GM12864 (cell line): ENCODE data around the gene SAG.
A peak's percentile ranks its signal among the peaks of the same experiment; 100 is the strongest.

ENCODE experiments used
- DNase-seq: peaks from one replicate; pipeline ENCODE4 v3.0.0-alpha.2; 2011; ENCODE audit warnings: low read depth
- H3K4me3 ChIP-seq: 2 replicates; pipeline ENCODE4 v1.5.1; 2011; ENCODE audit warnings: mild to moderate bottlenecking, low read depth, low read length, control low read depth
- TF ChIP-seq, protein P1 (sequence below): IDR thresholded peaks from 2 replicates; pipeline ENCODE4 v1.5.1; 2011; ENCODE audit warnings: low read depth, mild to moderate bottlenecking, moderate library complexity, low read length, control low read depth, inconsistent platforms; ENCODE audit errors: missing control alignments

SAG gene

DNA sequence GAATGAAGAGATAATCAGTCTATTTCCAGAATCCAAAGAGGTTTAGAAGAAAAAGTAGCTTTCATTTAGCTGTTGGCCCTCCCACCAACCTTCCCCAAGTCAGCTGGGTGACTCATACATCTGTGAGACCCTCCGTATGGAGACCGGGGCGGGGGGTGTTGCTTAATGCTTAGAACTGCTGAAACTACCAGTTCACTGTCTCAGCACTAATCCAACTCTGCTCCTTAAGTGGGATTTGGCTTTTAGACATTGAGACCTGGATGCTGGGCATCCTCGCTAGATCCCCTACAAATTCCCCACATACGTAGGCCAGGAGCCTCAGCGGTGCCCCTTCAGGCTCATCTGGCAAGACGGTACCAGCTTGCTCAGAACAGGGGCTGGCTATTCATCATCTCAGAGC is at the start of gene SAG:
Gene SAG (plus strand): TSS at position 252 of the 400 bp plus-strand sequence. CDS start 1,374 bp downstream, outside the sequence.
- TF ChIP-seq, protein P1, sequence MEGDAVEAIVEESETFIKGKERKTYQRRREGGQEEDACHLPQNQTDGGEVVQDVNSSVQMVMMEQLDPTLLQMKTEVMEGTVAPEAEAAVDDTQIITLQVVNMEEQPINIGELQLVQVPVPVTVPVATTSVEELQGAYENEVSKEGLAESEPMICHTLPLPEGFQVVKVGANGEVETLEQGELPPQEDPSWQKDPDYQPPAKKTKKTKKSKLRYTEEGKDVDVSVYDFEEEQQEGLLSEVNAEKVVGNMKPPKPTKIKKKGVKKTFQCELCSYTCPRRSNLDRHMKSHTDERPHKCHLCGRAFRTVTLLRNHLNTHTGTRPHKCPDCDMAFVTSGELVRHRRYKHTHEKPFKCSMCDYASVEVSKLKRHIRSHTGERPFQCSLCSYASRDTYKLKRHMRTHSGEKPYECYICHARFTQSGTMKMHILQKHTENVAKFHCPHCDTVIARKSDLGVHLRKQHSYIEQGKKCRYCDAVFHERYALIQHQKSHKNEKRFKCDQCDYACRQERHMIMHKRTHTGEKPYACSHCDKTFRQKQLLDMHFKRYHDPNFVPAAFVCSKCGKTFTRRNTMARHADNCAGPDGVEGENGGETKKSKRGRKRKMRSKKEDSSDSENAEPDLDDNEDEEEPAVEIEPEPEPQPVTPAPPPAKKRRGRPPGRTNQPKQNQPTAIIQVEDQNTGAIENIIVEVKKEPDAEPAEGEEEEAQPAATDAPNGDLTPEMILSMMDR, result no peak
- no peak within 1 kb of the TSS for H3K4me3 ChIP-seq
- no peak for DNase-seq

DNA sequence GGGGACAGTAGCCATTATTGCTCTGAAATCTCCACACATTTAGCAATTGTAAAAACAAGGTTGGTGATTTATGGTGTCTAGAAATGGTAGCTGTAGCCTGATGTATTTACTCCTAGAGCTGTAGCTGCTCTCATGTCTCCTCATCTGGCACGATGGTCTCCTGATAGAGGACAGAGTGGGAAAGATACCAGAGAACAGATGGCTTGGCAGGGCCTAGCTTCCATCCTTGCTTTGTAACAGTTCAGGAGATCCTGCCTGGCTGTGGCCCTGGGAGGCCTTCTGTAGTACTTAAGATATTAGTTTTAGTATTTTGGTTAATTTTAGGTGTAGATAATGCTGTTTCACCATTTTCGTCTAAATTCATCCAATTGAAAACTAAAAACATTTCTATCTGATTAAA is 49.4 kb upstream of the SAG start:
- TF ChIP-seq, protein P1, result no peak
- DNase-seq, result no peak
- H3K4me3 ChIP-seq, result no peak overlapping the region

DNA sequence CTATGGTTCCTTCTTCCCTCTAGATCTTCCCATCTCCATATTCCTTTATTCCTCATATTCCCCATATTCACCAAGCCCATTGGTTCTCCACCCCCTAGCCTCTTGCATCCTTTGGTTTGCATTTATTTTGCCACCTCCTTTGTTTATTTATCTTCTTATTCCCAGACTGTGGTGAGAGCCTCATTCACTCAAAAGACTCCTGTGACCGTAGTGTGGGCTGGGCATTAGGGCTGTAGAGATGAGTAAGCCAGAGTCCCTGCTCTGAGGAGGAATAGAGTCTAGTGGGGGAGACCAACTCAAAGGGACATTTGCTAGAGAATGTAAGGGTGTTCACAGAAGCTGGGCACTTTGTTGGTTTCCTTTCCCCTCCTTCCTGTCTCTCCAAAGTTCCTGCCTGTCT is 47.9 kb upstream of the SAG start:
- H3K4me3 ChIP-seq, result no peak overlapping the region
- TF ChIP-seq, protein P1, result no peak
- DNase-seq, result no peak

DNA sequence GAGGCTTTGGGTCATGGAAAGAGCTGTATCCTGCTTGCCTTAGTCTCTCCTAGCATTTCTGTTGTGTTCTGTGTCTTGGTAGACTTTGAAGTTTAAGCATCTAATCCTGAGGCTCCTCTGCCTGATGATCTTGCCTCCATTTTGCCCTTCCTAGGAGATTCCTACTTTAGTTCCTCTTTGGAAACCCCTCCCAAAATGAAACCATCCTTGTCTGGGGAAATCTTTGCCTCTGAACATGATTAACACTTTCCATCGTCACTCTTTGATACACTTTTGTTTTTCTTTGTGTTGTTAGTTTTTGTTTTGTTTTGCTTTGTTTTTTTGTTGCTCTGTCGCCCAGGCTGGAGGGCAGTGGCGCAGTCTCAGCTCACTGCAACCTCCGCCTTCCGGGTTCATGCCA is 47.0 kb upstream of the SAG start:
- no peak overlapping the region for H3K4me3 ChIP-seq
- DNase-seq, result no peak
- TF ChIP-seq, protein P1, result no peak

DNA sequence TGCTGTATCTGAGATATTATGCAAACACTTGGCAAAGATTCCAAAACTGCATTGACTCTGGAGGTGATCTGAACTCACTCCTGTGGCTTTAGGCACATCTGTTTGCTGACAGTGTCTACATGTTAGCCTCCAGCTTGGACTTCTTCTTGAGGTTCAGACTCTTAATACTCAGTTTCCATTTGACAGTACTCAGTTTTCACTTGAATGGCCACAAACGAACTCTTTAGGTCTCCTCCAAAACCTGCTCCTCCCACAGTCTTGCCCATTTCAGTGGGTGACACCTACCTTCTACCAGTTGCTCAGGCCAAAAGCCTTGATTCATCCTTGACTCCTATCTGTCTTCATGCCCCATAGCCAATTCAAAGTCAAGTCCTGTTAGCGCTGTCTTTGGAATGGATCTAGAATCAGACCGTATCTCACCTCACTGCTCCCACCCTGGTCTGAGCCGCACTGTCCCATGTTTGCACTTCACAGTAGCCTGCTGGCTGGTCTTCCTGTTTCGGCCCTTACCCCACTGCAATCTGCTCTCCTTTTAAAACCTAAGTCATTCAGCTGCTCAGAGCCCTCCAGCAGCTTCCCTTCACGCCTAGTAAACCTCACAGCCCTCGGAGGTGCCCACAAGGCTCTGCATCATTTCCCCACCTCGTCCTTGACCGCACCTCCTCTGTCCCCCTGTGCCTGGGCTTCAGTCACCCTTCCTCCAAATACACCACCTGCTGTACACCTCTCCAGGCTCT is 45.6 kb upstream of the SAG start:
- DNase-seq, result peak; percentile 59
- H3K4me3 ChIP-seq, result peak overlapping the region; percentile 15
- TF ChIP-seq, protein P1, result no peak

DNA sequence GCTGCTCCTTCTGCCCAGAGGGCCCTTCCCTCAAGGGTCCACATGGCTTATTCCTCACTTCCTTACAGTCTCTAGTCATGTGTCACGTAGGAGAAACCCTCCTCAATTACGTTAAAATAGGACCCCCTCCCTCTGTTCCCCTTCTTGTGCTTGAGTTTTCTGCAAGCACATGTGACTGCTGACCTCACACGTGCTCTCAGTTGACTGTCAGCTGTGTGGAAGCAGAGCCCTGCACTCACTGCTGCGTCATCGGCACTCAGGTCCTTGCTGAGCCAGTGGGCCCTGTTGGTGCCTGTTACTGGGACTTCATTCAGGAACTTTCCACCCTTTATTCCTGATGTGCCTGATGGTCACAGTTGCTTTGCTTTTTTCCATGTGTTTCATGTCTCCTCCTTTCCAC is 45.1 kb upstream of the SAG start:
- no peak overlapping the region; the same call in 1 of the 2 replicates for H3K4me3 ChIP-seq
- no peak for DNase-seq
- TF ChIP-seq, protein P1, result no peak

DNA sequence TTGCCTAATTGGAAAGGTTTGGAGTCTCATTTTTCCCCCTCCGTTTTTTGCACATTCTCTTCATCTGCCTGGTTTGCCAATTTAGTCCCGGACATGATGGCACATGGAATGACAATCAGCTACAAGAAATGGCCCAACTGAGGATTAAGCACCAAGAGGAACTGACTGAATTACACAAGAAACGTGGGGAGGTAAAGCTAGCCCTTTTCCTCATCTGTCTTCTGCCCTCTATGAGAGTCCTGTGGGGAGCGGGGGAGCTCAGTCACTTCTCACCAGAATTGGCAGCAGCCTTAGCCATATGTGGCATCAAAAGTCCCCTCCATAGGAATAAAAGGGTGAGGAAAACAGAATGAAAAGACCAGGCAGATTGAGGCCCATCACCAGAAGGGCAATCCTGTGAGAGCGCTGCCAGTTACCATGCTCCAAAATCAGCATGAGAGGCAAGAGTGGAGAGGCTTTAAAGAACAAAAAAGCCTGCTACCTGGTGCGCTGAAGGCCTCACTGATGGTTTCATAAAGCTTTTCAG is 44.5 kb upstream of the SAG start:
- H3K4me3 ChIP-seq, result no peak overlapping the region
- TF ChIP-seq, protein P1, result no peak
- DNase-seq, result no peak
